Activated CD4-positive, alpha-beta T cell treated with anti-CD3 and anti-CD28 coated beads for 4 hours (primary cell): ENCODE measurements around the gene UMOD.
"Not testable (repeated sequence)": the region's sequence is repeated elsewhere in the genome, so short reads cannot be mapped to it uniquely, and the experiment has no call there.

Experiments used
- DNase-seq, 2 donors: peaks; one replicate each; pipeline ENCODE4 v3.0.0-alpha.2; 2020

Gene UMOD

DNA sequence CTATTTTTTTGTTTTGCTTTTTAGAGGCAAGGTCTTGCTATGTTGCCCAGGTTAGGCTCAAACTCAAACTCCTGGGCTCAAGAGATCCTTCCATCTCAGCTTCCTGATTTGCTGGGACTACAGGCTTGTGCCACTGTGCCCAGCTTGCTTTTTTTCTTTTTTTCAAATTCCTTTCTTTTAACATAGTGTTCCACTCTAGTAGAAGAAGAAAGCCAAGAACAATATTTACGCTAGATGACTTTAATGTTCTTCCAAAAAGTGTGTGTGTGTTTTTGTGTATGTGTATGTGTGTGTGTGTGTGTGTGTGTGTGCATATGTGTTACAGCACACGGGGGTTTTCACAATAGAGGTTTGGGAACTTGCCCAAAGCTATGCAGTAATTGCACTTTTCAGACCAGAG lies 10.7 kb upstream of the UMOD start:
- DNase-seq = no peak

DNA sequence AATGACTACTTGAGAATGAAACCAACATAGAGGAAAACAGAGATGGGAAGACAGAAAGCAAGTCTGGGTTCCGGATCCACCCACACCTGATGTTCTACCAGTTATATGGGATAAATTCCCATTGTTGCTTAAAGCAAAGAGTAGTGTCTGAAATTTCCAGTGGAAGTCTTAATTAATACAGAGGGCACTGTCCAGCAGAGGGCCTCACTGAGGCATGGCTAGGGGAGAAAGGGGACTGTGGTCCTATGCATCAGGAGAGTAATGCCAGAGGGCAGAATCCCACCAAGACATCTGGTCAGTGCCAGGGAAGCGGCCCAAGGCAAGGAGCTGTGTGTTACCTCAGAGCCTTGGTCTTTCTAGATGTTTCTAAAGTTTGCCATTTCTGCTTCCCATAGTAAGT lies 7.5 kb upstream of the UMOD start:
- no peak for DNase-seq

DNA sequence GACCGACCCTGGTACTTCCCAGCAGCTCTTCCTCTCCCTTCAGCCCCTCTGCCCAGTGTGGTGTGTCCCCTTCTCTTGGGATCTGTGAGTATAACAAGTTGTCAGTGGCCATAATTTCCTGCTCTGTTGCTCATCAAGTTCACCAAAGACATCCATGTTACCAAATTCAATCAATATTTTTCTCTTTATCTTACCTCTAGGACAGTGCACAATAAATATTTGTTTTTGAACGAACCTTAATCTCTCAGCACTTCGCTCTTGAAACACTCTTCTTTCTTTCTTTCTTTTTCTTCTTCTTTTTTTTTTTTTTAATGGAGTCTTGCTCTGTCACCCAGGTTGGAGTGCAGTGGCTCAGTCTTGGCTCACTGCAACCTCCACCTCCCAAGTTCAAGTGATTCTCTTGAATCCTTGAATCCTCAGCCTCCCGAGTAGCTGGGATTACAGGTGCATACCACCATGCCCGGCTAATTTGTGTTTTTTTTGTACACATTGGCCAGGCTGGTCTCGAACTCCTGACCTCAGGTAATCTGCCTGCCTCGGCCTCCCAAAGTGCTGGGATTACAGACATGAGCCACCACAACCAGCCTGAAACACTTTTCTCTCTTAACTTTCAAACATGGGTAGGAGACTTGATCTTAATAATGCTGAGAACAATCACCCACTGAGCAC lies 2.7 kb upstream of the UMOD start:
- no peak for DNase-seq

DNA sequence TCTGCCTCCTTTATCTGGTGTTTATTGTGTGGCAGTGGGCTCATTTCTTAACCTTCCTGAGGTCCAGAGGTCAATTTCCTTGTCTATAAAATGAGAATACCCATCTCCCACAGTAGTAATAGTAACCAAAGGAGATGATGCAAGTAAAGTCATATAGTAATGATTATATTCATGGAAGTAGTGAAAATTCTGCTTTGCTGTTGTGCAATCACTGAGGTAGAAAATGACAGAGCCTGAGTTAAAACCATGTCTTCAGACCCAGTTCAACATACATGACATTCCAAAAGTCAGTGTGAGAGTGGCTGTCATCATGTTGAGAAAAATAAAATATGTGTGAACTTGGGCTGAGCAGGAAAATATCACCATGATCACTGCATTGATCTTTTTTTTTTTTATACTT lies 864 bp upstream of the UMOD start:
- no peak for DNase-seq

DNA sequence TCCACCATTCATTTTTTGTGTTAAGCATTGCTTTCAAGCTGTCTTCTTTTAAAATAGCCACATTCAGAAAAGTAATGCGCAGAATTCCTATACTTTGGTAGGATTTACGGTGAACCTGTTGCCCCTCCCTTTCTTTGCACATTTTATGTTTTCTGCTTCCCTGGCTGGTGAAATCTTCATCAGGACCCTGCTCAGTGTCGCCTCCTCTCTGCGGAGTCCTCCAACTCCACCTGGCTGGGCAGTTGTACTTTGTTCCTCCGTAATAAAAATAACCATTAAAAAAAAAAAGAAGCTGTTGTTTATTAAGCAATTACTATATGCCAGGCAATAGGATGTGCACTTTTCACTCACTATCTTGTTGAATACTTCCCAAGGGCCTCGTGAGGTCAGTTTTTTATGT lies 2.9 kb downstream of the UMOD start:
- DNase-seq = no peak

DNA sequence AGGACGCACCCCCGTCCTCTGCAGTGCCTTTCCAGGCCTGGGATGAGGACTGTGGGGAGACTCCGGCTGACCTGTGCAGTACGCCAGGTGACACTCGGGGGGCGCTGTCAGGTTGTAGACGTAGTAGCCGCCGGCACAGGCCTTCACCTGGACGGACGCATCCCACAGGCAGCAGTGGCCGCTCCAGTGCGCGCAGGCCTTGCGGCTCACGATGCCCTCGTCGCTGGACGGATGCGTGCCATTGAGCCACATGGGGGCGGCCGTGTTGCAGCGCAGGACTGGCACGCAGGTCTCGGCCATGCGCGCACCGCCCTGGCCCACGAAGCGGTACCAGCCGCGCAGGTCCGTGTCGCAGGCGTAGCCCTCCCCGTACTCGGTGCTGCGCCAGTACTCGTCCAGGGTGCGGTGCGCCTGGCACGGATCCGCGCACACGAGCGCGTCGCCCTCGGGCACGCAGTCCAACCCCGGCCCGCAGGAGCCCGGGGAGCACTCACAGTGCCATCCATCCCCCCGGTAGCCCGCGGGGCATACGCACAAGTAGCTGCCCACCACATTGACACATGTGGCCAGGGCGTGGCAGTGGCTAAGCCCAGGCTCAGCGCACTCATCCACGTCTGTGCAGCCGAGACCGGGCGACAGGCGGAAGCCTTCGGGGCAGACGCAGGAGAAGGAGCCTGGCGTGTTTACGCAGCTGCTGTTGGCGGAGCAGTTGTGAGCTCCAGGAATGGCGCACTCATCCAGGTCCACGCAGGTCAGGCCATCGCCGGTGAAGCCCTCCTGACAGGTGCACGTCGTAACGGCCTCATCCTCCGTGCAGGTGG lies 3.9 kb downstream of the UMOD start:
- DNase-seq = no peak

DNA sequence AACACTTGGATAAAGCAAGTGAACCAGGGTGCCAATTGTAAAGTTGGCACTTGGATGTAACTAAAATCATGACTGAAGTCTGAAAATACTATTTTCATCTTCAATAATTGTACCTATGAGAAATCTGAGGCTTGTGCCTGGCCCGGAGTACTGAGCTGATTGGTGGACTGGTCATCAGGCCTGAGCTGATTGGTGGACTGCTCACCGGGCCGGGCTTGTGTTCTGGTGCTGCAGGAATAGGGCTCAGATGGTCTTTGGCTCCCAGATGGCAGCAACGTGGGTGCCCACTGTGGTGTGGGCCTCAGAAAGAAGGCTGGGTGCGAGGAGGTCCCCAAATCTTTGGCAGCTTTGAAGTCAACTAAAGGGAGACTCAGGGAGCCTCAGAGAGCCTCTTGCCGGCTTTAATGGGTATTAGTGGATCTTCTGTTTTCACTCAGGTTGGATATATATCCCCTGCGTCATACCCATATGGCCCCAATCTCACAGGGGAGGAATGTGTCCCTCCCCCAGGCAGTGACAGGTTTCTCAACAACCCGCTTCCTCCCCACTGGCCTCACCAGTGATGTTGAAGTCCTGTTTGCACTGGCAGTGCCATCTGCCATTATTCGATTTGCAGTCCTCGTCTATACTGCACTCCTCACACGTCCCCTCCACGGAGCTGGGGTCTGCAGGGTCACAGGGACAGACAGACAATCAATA lies 4.7 kb downstream of the UMOD start:
- DNase-seq = no peak

DNA sequence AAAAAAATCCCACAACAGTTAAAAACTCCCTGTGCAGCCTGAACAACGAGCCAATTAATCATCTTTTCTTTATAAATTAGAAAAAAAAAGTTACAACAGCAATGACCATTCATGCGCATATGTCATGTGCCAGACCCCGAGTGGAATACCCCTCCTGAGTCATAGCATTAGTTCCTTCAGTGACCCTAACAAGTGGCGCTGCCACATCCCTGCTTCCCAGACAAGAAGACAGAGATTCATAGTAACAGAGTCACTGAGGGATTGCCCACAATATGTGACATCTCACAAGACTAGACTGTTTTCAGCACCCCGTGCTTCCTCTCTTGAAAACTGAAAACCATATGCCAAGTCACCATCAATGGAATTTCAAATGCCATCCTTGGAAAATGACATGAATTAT lies 7.9 kb downstream of the UMOD start:
- DNase-seq = no peak

DNA sequence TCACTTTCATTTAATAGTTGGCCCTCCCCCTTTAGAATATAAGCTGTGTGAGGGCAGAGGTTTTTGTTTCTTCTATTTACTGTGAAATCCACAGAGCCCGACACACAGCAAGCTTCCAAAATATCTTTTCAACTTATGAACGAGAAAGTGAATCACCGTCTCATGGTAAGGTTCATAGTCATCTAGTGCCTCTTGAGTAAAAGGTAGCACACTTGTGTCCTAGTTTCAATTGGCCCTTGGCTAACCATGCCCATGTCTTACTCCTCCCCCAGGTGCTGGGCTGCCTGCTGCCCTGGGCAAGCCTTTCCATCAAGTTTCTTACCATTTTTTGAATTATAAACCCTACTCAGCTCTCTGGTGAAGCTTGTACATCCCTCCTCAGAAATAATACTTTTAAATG lies 12.8 kb downstream of the UMOD start:
- DNase-seq = no peak

DNA sequence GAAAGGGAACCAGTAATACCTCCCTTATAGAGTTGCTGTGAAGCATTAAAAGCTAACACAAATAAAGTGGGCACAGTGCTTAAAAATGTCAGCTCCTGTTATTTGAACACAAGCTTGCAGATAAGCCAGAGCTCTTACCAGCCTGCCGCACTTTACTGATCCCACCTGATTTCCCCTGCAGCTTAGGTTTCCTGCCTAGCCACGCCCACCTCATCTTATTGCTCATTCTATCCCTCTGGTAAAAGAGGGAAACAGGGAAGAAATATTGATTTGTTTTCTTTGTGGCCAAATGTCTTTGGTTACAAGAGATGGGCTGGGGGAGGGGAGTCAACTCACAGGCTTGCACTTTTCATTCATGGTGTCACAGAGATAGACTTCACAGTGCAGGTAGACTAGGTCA lies 15.6 kb downstream of the UMOD start:
- DNase-seq = no peak

DNA sequence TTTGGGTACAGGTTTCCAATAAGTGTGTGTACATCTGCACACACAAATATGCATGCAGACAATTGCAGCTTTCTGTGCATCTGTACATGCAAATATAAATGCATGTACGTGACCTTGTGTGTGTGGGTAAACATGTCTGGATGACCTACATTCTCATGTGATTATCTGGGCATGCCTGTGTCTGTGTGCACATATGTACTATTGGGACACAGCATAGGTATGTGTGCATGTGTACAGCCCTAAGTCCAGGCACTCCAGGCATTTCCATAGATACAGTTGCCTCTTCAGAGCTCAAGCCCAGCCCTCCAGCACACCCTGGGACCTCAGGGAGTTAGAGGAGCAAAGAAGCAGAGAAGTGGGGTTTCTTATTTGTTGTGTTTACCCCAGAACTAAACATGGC lies 18.1 kb downstream of the UMOD start:
- DNase-seq = no peak

DNA sequence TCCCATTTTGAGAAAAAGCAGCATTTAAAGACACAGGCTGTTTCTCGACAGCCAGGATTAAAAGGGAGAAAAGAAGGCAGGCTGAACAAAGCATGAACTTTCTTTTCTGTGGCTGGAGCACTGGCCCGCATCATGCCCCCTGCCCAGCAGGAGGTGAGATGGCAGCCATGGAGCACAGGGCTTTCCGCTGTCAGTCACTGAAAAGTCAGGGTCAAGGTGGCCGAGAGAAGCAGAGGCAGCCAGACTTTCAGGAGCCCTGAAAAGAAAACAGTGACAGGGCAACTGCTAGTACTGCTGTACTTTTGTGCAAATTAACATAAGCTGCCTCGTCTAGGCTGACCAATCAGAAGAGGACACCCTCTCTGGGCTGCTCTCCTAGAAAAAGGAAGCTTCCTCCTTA lies 19.4 kb downstream of the UMOD start:
- no peak for DNase-seq

DNA sequence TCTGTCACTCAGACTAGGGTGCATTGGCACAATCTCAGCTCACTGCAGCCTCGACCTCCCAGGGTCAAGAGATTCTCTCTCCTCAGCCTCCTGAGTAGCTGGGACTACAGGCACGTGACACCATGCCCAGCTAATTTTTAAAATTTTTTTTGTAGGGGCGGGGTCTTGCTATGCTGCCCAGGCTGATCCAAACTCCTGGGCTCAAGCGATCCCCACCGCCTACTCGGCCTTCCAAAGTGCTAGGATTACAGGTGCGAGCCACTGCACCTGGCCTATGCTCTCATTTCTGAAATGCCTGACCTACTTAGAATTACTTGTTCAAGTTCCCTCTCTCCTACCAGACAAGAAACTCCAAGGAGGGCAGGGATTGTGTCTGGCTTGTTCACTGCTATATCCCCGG lies 20.1 kb downstream of the UMOD start:
- DNase-seq = no peak

DNA sequence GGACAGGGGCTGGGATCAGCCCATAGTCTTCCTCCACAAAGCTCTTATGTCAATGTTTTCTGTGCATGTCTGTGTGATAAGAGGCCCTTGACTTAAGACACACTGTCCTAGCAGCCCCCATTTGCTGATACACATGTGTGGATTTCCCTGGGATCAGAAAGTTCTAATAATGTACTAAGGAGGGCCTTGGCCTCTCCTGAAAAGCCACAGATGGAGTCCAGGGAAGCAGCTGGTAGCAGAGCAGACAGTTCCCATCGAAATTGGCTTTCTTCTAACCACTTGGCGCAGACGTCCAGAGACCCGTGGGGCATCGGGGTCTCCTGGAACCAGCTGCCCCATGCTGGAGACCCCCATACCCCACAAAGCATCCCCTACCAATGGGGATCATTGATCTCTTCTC lies 20.9 kb downstream of the UMOD start:
- no peak for DNase-seq

DNA sequence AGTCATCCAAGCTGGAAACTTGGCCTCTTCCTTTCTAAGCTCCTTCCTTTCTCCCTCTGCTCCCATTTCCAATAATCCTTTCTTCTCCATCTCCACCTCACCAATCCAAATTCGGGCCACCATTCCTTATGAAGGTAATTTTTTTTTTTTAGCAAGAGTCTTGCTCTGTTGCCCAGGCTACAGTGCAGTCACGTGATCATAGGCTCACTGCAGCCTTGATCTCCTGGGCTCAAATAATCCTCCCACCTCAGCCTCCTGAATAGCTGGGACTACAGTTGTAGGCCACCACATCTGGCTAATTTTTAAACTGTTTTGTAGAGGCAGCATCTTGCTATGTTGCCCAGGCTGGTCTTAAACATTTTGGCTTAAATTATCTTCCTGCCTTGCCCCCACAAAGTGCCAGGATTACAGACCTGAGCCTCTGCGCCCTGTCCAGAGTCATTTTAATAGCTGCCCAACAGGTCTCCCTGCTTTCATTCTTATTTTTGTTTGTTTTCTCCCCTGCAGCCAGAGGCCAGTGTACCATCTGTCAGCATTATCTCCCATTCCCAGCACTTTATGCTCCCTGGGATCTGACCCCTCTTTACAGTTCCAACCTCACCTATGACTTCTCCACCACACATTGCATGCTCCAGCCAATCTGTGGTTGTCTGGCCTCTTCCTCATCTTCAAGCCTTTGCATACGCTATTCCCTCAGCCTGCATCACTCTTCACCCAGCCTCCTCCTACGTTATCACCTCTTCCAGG lies 22.9 kb downstream of the UMOD start:
- no peak for DNase-seq

DNA sequence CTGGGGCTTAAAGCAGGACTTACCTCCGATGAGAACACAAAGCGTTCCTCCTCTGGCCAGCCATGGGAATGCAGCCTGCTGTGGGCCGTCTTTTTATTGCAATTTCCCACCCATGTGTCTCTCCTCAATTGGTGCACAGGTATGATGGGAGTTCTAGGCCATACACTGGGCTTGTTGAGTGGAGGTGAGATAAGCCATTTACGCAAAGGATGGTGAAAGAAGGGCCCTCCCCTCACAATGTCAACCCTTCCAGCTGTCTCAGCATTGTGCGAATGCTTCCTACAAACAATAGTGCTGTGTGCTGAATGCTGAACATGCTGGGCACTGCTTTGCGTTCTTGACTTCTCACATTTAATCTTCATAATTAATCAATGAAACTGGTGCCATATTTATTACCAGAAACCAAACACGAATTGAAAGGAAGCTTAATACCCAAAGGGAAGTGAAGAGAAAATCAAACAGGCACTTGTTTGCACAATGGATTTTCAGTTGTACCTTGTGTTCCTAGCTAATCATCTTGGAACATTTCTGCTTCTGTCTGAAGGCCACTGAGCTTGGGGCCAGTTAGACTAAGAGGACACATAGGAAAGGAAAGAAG lies 25.0 kb downstream of the UMOD start, which contains the start of gene GP2:
Gene GP2, minus strand, starts transcription at position 70 of the 598 bp plus-strand sequence. CDS start 1,082 bp downstream, outside the sequence.
- no peak for DNase-seq

DNA sequence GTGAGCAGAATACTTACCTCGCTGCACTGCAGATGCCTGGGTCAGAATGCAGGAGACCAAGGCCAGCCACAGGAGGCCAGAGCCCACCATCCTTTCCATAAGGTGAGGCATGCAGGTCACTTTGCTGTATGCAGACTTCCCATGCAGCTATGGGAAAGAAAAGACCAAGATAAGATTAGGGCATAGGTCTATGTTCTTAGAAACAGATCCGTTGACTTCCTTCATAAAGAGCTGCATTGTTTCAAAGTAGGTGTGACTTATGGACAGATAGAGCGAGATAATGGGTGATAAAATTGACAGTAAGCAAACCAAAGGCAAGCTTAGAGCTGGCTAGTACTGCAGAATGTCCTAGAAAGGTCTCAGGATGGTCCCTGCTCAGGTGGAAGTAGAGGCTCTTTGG lies 26.2 kb downstream of the UMOD start:
- DNase-seq = no peak

DNA sequence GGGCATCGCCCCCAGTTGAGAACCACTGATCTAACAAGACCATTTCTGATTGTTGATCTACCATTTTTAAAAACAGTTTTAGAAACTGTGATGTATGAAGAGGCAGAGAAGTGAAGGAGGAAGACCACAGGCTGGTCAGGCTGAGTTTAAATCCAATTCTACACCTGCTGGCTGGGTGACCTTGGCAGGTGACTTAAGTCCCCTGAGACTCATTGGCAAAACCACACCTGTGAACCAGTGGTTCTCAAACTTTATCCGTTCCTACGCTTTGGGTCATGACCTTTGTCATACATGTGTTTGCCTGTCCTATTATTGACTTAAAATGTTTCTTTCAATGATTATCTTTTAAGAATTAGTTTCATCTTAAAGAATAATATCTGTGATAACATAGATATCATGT lies 27.5 kb downstream of the UMOD start:
- DNase-seq = no peak

DNA sequence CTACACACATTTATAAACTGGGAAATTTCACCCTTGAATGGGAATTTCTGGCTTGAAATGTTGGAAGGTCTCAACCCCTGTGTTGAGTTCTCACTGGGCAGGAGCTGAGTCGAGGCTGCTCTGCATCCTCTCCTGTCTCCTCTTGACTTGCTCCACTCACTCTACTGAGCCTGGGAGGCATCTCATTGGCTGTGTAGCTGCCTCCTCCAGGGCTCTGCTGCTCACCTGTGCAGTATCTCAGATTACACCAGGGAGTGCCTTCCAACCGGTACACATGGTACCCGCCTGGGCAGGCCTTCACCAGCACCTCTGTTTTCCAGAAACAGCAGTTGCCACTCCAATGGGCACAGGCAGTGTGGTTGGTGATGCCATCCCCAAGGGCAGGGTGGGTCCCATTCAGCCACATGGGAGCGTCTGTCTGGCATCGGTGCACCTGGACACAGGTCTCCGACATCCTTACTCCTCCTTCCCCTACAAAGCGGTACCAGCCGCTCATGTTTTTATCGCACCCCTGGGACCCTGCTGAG lies 28.9 kb downstream of the UMOD start:
- no peak for DNase-seq

DNA sequence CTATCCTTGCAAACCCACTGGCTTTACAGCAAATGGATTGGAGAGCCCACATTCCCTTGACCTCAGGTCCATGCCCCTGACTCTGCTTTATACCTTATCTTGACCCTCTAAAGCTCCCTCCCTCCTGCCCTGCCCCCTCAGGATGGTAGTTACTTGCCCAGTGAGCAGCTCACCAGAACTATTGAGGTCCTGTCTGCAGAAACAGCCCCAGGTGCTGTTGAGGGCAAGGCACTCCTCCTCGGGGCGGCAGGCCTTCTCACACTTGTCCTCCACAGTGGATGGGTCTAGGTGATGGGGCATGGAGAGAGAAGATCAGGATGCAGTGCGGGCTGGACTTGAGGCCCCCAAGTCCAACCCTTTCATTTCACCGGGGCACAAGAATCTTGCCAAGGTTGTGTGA lies 29.8 kb downstream of the UMOD start:
- no peak for DNase-seq

DNA sequence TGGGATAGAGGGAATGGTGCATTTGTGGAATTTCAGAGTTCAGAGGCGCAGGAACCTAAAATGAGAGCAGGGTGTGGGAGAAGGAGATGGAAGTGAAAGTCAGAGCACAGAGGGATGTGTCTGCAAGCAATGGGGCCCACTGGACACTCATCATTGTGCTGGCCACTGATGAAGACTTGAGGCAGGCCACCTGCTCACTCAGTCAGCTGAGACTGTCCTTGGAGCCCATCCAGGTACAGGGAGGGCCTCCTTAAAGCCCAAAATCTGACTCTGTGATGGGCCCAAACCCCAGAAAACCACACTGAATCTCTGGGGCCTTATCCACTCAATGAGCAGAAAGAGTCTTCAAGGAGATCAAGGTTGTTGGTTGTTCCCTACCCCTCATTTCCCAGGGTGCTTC lies 30.8 kb downstream of the UMOD start:
- DNase-seq = no peak

DNA sequence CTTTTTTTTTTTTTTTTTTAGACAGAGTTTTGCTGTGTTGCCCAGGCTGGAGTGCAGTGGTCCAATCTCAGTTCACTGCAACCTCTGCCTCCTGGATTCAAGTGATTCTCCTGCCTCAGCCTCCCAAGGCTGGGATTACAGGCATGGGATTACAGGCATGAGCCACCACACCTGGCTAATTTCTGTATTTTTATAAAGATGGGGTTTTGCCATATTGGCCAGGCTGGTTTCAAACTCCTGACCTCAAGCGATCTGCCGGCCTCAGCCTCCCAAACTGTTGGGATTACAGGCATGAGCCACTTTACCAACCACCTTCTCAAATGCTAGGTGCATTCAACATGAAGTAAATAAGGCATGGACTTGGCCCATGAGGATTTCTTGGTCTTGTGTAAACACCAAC lies 31.5 kb downstream of the UMOD start:
- not testable (repeated sequence) for DNase-seq

DNA sequence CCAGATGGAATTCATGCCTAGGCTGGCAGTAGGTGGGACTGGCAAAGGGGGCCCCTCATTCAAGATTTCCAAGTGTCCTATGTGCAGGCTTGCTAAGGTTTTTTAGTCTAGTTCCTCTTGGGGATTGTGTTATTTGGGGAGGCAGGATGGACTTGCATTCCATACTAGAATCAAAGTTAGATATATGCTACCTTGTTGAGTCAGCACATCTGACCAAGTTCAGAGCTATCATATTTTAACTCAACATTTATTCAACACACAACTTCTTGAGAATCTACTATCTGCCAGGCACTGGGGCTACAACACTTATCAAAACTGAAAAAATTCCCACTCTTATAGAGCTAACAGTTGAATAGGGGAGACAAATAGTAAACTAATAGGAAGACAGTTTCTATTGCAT lies 31.9 kb downstream of the UMOD start:
- DNase-seq = no peak
